PC-3 (cell line): ENCODE measurements around the gene SLC35A4.

ENCODE experiments used
- EZH2 ChIP-seq: fragments of 300-600 bp; sonication (generic); IDR thresholded peaks from one replicate; pipeline ENCODE4 v1.6.1; 2017; ENCODE audit warnings: antibody characterized with exemption, mild to moderate bottlenecking, low read length; ENCODE audit not compliant: unreplicated experiment
- TF ChIP-seq, protein P1 (sequence below): fragments of 300-600 bp; sonication (generic); conservative IDR thresholded peaks from 2 replicates; pipeline ENCODE4 v1.5.1; 2017; ENCODE audit warnings: antibody characterized with exemption, low read depth, mild to moderate bottlenecking, low read length

DNA sequence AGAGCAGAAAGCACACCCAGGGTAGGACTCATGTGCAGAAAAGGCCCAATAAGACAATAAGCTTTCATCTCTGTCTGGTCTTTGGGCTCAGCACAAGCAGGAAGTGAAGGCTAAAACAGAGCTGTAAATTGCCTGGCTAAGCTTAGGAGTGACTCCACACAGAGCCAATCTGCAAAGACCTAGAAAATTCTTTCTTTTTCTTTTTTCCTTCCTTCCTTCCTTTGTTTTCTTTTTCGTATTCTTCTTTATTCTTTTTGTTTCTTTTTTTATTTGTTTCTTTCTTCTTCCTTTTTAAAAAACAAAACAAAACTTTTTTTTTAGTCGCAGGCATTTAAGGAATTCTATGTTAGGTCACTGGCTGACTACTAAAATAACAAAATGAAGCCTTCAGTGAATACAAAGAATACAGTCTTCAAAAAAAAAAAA is 12.2 kb downstream of the SLC35A4 start:
- TF ChIP-seq, protein P1, sequence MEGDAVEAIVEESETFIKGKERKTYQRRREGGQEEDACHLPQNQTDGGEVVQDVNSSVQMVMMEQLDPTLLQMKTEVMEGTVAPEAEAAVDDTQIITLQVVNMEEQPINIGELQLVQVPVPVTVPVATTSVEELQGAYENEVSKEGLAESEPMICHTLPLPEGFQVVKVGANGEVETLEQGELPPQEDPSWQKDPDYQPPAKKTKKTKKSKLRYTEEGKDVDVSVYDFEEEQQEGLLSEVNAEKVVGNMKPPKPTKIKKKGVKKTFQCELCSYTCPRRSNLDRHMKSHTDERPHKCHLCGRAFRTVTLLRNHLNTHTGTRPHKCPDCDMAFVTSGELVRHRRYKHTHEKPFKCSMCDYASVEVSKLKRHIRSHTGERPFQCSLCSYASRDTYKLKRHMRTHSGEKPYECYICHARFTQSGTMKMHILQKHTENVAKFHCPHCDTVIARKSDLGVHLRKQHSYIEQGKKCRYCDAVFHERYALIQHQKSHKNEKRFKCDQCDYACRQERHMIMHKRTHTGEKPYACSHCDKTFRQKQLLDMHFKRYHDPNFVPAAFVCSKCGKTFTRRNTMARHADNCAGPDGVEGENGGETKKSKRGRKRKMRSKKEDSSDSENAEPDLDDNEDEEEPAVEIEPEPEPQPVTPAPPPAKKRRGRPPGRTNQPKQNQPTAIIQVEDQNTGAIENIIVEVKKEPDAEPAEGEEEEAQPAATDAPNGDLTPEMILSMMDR: no peak
- TF ChIP-seq EZH2: no peak
